HG03558 (cell line): ENCODE measurements around the gene SLC7A9.

Source experiments
- ATAC-seq: cut with Tn5 transposase; IDR thresholded peaks from one replicate; pipeline ENCODE4 v1.9.1; 2021; ENCODE audit warnings: moderate number of reproducible peaks; ENCODE audit not compliant: unreplicated experiment; ENCODE audit errors: extremely low read depth

SLC7A9 gene

GRCh38 chr19:32830231-32831014 lies 39.1 kb downstream of the SLC7A9 start:
- no peak for ATAC-seq

- no peak for ATAC-seq
These were observed 40.1 kb downstream of the SLC7A9 start for GRCh38 chr19:32829345-32829896.

DNA sequence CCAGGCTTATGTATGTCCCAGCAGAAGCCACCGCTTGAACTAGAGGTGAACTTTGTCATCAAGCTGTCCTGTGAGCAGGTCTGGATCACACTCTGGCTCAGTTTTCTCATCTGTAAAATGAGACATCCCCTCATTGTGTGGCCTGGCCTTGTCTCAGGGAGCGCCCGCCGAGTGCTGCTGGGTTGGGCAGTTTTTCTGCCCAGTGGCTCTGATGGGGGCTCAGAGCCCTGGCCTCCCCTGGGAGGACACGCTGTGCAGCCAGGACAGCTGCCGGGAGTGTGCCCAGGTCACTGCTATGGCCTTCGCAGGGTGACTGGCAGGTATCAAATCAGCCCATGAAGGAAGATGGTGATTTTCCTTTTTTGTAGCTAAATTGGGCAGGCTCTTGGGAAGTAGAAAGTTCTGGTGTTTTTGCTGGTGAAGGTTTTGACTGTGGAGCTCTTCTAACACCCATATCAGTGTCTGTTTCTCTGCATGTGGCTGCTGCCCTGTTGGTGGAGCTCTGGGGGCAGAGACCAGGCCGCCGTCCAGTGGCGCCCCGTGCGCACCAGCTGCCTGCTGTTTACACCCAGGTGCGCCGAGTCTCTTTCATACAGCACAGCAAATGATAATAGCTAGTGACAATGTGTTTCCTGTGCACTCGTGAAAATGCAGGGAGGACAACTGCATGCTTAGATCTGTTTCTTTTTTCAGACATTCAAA lies 40.8 kb downstream of the SLC7A9 start:
- ATAC-seq, result no peak

GRCh38 chr19:32828139-32828538 lies 41.4 kb downstream of the SLC7A9 start:
- ATAC-seq, result no peak

DNA sequence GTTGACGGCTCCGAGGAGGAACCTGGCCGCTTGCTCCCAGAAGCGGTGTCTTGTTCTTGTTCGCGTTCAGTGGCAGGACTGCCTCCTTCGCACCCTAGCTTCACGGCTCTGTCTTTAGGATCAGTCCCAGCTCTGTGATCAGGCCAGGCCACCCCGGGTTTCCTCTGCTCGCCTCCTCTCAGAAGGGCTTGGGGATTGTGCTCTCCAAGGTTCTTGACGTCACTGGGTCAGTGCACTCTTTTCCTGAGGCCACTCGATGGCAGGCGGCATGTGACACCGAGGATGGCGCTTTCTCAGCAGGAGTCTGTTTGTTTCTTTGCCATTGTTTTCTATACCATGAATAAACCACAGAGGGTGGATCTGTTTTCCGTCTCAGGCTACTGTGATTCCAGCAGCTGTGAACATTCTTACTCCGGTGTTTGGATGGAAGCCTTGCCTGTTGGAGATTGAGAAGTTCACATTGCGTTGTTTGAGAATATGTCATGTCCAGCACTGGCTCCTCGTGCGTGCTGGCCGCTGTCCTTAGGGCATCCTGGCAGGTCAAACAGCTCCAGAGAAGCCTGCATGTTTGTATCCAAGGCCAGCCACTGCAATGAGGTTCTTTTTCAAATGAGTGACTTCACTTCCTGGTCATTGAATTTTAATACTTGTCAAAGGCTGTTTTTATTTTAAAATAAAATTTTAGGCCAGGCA lies 44.5 kb downstream of the SLC7A9 start:
- ATAC-seq, result no peak

DNA sequence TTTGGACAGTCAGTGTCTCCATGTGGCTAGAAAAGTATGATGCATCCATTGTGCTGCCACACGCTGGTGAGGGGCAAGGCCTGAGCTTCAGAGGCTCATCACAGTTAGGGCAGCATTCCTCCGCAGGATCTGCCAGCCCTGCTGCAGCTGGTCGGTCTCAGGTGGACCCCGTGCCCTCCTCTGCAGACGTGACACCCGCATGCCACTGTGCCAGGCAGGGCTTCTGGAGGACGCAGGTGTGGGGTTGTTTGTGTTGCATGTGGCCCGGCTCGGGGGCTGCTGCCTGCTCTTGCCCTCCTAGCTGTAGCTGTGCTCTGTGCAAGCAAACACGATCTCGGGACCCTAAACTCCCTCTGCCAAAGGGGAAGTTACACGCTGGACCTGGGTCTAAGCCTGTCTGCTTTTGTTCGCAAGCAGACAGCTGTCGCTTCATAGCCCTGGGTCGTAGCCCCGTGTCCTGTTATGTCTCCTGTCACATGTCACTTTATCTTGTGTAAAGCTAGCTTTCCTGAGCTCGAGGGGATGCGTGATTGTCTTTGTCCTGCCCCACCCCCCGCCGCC lies 45.3 kb downstream of the SLC7A9 start:
- ATAC-seq, result no peak

GRCh38 chr19:32823747-32824102 lies 45.8 kb downstream of the SLC7A9 start:
- no peak for ATAC-seq

DNA sequence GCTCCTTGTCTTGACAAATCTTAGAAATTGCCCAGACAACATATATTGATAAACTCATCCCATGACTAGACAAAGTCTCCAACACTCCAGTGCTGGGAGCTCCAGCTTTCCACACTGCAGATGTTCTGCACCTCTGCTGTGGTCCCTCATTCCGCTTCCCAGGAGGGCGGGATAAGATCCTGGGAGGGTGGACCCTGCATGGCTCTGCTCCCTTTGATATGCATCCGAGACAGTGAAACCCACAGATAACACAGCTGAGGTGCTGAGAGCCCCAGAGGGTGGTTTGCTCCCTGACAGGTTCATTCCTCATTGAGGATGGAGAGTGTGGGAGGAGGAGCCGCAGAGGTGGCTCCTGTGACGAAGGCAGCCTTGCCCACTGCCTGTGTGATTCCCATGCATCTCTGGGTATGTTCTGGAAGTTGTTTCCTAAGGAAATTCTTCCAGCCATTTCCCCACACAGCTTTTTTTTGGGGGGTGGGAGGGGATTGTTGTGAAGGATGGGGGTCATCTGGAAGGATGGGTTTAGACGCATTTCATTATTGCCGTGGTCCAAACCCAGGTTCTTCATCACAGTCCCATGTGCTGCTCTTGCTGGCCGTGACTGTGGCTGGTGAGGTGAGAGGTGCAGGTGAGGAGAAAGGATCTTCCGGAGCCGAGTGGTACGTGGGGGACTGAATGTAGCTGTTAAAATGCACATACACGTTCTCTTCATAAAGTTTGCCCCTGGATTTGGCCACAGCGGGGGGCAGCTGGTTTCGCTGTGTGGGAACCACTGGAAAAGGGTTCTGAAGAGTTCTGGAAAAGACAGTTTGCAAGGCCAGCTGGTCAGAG lies 46.4 kb downstream of the SLC7A9 start:
- ATAC-seq, result no peak

DNA sequence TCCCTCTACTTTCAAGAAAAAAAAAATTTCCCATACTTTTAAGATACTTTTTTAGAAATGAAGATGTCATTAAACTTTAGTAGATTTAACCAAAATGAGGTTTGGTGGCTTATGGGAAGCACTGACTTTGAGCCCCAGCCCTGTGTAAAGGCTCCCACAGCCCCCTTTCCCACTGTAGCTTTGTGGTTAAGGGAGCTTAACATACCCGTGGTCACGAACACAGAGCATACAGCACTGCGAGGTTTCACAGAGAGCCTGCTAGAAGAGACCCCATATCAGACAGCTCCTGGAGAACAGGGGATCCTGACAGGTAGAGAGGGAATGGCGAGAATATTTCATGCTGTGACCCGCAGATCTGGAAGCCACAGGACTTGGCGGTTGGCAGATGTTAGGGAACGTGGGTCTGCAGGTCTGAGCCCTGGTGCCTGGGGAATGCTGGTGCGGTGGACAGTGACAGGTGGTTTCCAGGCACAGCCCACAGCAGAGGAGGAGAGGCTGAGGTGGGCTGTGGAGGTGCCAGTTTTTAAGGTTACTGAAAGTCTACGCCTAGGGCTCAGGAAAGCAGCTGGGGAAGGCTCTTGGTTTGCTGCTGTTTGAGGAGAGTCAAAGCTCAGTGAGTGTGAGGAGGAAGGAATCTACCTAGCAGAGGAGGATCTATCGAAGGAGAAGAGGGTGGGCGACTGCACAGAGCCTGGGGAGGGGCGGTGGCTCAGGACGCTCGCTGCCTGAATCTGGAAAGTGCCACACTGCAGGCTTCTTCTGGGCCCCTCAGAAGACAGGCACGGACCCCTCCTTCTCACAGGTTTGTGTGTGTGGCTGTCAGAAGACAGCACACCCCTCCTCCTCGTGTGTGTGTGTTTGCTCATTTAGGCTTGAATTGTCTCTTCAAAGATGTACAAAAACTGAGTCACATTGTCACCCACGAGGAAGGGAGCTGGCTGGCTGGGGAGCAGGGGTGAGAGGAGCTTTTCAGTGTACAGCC lies 49.9 kb downstream of the SLC7A9 start:
- no peak for ATAC-seq

DNA sequence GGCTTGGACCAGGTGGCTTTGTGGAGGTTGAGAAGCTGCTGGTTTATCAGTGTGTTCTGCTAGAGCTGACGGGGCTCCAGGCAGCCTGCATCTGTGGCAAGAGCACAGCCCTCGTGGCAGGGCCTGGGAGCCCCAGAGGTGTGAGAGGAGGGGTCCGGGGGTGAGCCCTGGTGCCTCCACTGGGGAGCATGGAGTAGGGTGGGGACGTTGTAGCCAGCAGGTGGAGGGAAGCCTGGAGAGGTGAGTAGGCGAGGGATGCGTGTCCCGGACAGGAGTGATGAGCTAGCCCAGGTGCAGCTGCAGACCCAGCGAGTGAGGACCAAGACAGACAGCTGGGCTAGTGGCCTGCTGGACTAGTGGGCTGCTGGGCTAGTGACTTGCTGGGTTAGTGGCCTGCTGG lies 51.0 kb downstream of the SLC7A9 start:
- ATAC-seq, result no peak

GRCh38 chr19:32817569-32818476 lies 51.7 kb downstream of the SLC7A9 start:
- no peak for ATAC-seq

GRCh38 chr19:32816555-32817099 lies 52.9 kb downstream of the SLC7A9 start:
- no peak for ATAC-seq

DNA sequence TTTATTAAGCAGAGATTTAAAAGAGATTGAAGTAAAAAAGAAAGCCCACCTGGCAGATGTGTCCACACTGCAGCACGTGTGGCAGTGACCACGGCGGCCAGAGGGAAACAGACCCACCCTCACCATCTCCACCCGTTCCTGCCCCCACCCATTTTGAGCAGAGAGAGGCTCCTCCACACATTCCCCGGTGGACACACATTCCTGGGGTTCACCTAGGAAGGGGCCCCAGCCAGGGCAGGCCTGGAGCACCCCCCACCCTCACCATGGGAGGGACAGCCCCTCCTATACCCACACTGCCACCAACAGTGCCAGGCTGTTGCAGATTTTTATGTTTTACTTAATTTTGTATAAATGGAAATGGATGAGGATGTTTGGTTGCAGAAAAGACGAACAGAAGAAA lies 54.9 kb downstream of the SLC7A9 start:
- no peak for ATAC-seq

DNA sequence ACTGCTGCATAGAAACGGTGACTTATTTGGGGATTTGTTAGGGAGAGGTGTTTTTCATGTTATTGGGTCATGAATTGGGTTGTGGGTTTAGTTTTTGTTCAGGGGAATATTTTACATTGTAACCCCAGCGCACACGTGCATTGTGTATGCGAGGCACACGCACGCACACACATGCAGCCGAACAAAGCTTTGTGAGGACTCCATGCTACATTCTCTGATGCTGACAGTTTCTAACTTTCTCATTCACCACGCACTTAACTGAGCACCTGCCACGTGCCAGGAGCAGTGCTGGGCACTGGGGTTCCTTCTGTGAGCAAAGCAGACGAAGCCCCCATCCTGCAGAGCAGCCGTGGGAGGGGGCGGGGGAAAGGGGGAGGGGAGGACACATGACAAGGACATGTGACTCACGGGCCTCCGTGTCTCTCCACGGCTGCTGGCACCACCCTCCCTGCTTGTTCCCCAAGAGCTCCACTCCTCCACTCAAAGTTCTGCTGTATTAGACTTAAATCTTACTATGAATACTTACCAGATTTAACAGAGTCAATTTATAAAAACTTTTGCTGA lies 55.6 kb downstream of the SLC7A9 start:
- ATAC-seq, result no peak

- ATAC-seq, result no peak
These were observed 57.0 kb downstream of the SLC7A9 start for GRCh38 chr19:32812571-32812970.

- no peak for ATAC-seq
These were observed 57.5 kb downstream of the SLC7A9 start for GRCh38 chr19:32812036-32812435.

- no peak for ATAC-seq
These were observed 58.4 kb downstream of the SLC7A9 start for GRCh38 chr19:32811151-32811550.
